Upper lobe of left lung (tissue), 4 donors: ENCODE data around the gene ONECUT3.

Experiments
- EP300 ChIP-seq, 4 donors: sonication (generic); formaldehyde crosslinking; IDR thresholded peaks; one replicate each; pipeline ENCODE4 v1.5.1; 2017; ENCODE audit warnings: antibody characterized with exemption in 4 of 4, control low read depth in 2 of 4
- POLR2A ChIP-seq, 4 donors: fragments of 450-650 bp; IDR thresholded peaks; one replicate each; pipeline ENCODE4 v1.5.1; 2016 to 2017; ENCODE audit warnings: antibody characterized with exemption in 4 of 4, mild to moderate bottlenecking in 2 of 4
- POLR2AphosphoS5 ChIP-seq, 2 donors: sonication (generic); formaldehyde crosslinking; IDR thresholded peaks; one replicate each; pipeline ENCODE4 v1.5.1; 2017; ENCODE audit warnings: antibody characterized with exemption in 2 of 2
- TF ChIP-seq, protein P1 (sequence below), 6 experiments: fragments of 450-650 bp in 4 of 6; fragments of 200-600 bp in 2 of 6; sonication (generic) in 2 of 6; IDR thresholded peaks; one replicate each; pipeline ENCODE4 v1.5.1; 2016 to 2019; ENCODE audit warnings: antibody characterized with exemption in 6 of 6

DNA sequence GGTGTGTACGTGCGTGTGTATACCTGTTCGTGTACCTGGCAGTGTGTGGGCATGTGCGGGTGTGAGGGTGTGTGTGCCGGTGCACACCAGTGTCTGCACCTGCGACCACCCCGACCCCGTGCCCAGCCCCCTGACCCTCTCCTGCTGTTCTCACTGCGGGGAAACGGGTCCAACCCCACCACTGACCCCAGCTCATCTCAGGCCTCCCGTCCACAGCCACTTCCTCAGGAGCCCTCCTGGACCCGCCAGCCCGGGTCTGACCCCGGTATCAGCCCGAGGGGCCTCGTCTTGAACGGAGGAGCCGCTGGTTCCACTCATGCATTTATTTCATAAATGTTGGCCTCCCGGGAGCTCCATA is 23.8 kb upstream of the ONECUT3 start:
- TF ChIP-seq, protein P1, sequence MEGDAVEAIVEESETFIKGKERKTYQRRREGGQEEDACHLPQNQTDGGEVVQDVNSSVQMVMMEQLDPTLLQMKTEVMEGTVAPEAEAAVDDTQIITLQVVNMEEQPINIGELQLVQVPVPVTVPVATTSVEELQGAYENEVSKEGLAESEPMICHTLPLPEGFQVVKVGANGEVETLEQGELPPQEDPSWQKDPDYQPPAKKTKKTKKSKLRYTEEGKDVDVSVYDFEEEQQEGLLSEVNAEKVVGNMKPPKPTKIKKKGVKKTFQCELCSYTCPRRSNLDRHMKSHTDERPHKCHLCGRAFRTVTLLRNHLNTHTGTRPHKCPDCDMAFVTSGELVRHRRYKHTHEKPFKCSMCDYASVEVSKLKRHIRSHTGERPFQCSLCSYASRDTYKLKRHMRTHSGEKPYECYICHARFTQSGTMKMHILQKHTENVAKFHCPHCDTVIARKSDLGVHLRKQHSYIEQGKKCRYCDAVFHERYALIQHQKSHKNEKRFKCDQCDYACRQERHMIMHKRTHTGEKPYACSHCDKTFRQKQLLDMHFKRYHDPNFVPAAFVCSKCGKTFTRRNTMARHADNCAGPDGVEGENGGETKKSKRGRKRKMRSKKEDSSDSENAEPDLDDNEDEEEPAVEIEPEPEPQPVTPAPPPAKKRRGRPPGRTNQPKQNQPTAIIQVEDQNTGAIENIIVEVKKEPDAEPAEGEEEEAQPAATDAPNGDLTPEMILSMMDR (IDR thresholded peaks at IDR 0.05) = no peak
- no peak for TF ChIP-seq EP300 (IDR thresholded peaks at IDR 0.05)
- no peak for TF ChIP-seq POLR2A (IDR thresholded peaks at IDR 0.05)
- TF ChIP-seq POLR2AphosphoS5 (IDR thresholded peaks at IDR 0.05) = no peak
